GM19438 (cell line): ENCODE data around the gene KDM6B.
A peak's percentile ranks its signal among the peaks of the same experiment; 100 is the strongest.
"Not testable (repeated sequence)": the region's sequence is repeated elsewhere in the genome, so short reads cannot be mapped to it uniquely, and the experiment has no call there.

Experiments used
- ATAC-seq: cut with Tn5 transposase; IDR thresholded peaks from one replicate; pipeline ENCODE4 v1.9.1; 2021; ENCODE audit warnings: low read depth; ENCODE audit not compliant: unreplicated experiment

Gene KDM6B

DNA sequence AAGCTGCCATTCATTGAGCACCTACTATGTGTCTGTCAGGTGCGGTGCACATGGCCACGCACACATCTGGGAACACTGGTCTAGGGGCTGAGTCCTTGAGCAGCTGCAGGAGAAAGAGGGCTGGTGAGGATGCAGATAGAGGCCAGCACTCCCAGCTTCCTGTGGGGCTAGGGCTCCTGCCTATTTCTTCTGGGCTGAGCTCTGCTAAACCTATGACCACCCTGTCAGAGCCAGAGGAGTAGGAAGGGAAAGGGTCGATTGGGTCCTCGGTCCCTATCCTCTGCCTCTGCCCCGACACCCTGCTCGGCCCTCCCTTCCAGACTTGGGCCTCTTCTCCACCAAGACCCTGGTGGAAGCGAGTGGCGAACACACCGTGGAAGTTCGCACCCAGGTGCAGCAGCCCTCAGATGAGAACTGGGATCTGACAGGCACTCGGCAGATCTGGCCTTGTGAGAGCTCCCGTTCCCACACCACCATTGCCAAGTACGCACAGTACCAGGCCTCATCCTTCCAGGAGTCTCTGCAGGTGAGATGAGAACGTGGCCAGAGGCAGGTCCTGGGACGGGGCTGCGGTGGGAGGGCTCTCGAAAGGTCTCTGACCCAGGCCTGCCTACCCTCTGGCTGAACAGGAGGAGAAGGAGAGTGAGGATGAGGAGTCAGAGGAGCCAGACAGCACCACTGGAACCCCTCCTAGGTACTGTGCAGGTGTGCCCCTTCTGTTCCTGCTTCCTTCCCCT lies 16.9 kb downstream of the KDM6B start:
- no peak for ATAC-seq

DNA sequence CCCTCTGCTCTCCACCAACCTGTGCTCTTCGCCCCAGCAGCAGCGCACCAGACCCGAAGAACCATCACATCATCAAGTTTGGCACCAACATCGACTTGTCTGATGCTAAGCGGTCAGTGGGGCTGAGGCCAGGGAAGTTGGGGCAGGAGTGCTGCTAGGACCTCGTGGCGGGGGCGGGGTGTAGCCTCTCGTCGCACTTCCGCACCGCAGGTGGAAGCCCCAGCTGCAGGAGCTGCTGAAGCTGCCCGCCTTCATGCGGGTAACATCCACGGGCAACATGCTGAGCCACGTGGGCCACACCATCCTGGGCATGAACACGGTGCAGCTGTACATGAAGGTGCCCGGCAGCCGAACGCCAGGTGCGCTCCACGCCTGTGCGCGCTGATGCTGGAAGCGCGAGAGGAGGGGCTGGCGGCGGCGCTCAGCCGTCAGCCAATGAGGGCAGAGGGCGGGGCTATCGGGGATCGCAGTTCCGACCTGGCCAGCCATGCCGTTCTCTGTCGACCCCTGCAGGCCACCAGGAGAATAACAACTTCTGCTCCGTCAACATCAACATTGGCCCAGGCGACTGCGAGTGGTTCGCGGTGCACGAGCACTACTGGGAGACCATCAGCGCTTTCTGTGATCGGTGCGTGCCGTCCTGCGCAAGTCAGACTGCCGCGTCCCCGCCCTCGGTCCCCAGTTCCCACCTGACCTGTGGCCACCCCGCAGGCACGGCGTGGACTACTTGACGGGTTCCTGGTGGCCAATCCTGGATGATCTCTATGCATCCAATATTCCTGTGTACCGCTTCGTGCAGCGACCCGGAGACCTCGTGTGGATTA lies 17.6 kb downstream of the KDM6B start:
- ATAC-seq = no peak

DNA sequence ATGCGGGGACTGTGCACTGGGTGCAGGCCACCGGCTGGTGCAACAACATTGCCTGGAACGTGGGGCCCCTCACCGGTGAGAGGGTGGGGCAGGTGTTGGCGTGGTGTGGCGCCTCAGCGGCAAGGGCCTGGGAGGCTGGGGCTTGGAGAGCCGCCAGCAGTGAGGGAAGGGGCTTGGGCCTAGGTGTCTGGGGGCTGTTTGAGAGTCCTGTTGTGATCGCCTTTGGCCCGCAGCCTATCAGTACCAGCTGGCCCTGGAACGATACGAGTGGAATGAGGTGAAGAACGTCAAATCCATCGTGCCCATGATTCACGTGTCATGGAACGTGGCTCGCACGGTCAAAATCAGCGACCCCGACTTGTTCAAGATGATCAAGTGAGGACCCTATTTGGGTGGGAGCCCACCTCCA lies 18.2 kb downstream of the KDM6B start:
- ATAC-seq = no peak

DNA sequence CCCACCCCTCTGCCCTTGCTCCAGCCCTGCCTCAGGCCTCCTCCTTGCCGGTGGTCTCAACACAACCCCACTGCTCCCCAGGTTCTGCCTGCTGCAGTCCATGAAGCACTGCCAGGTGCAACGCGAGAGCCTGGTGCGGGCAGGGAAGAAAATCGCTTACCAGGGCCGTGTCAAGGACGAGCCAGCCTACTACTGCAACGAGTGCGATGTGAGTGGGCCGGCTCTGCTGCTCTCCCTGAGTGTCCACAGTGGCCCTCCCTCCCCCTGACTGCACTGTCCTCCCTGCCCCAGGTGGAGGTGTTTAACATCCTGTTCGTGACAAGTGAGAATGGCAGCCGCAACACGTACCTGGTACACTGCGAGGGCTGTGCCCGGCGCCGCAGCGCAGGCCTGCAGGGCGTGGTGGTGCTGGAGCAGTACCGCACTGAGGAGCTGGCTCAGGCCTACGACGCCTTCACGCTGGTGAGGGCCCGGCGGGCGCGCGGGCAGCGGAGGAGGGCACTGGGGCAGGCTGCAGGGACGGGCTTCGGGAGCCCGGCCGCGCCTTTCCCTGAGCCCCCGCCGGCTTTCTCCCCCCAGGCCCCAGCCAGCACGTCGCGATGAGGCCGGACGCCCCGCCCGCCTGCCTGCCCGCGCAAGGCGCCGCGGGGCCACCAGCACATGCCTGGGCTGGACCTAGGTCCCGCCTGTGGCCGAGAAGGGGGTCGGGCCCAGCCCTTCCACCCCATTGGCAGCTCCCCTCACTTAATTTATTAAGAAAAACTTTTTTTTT lies 19.1 kb downstream of the KDM6B start:
- ATAC-seq = no peak

DNA sequence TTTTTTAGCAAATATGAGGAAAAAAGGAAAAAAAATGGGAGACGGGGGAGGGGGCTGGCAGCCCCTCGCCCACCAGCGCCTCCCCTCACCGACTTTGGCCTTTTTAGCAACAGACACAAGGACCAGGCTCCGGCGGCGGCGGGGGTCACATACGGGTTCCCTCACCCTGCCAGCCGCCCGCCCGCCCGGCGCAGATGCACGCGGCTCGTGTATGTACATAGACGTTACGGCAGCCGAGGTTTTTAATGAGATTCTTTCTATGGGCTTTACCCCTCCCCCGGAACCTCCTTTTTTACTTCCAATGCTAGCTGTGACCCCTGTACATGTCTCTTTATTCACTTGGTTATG lies 19.6 kb downstream of the KDM6B start:
- no peak for ATAC-seq

DNA sequence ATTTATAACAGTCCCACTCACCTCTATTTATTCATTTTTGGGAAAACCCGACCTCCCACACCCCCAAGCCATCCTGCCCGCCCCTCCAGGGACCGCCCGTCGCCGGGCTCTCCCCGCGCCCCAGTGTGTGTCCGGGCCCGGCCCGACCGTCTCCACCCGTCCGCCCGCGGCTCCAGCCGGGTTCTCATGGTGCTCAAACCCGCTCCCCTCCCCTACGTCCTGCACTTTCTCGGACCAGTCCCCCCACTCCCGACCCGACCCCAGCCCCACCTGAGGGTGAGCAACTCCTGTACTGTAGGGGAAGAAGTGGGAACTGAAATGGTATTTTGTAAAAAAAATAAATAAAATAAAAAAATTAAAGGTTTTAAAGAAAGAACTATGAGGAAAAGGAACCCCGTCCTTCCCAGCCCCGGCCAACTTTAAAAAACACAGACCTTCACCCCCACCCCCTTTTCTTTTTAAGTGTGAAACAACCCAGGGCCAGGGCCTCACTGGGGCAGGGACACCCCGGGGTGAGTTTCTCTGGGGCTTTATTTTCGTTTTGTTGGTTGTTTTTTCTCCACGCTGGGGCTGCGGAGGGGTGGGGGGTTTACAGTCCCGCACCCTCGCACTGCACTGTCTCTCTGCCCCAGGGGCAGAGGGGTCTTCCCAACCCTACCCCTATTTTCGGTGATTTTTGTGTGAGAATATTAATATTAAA lies 20.2 kb downstream of the KDM6B start:
- no peak for ATAC-seq

DNA sequence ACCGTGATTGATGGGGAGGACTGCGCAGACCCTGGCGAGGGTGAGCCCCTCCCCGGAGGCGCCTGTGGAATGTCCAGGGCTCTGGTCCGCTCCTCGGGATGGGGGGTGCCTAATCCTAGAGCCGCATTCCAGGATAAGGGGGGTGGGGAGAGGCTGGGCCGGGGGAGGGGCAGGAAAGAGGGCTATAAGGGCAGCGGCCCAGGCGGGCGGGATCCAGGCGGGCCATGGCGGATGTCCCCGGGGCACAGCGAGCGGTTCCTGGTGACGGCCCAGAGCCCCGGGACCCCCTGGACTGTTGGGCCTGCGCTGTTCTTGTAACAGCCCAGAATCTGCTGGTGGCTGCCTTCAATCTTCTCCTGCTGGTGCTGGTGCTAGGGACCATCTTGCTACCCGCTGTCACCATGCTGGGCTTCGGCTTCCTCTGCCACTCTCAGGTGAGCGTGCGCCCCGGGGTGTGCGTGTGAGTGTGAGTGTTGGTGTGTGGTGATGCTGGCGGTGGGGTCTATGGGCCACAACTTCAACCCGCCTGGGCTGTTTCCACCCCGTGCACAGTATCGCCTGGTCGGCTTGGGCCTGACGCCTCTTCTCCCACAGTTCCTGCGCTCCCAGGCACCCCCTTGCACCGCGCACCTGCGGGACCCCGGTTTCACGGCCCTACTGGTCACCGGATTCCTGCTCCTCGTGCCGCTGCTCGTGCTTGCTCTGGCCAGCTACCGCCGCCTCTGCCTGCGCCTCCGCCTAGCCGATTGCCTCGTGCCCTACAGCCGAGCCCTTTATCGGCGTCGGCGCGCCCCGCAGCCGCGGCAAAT lies 21.0 kb downstream of the KDM6B start, which contains the start of gene TMEM88:
TMEM88 (plus strand) TSS at position 216 of the 809 bp plus-strand sequence; CDS start at position 225, 9 bp downstream.
- no peak for ATAC-seq

DNA sequence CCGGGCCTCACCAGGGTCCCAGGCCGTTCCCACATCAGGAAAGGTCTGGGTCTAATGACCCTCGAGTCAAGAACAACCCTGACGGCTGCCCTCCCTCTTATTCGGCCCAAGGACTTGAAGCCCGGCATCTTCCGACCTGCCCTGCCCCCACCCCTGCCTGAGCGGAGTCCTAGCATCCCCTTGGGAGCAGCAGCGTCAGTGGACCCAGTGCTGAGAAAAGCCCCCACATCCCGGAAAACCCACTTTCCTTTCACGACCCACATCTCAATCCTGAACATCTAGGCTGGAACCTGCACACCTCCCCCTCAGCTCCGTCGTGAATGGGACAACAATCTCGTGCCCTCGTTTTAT lies 21.6 kb downstream of the KDM6B start:
- no peak for ATAC-seq

DNA sequence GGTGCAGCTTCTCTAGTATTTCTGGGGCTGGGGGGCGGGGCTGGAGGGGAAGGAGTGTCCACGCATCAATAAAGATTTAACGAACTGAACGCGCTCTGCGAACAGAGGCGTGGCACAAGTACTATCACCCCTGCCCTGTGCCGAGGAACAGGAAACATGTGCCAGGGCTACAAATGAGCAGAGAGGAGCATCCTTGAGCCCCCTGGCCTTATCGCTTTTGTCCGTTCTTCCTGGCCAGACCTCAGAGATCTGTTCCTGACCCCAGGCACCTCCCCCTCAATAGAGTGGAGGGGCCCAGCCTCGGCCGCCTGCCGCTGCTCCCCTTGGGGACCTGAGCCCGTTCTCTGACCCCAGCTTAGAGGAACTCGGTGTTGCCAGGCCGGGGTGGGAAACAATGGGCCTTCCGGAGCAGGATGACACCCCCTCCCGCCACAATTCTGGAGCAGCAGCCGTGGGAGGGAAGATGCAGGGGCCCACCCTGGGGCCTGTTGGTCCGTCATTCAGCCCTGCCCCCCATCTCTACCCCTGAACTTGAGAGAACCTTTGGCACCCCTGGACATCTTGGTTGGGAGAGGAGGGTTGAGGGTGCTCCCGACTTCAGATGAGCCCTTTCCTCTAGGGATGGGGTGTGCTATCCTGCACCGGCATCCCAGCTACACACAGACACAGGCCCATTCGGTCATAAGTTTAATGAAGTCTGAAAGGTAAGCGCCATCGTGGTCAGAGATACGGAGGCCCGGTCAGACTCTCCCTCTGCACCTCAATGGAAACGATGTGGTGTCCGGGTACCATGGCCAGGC lies 22.2 kb downstream of the KDM6B start:
- no peak for ATAC-seq

DNA sequence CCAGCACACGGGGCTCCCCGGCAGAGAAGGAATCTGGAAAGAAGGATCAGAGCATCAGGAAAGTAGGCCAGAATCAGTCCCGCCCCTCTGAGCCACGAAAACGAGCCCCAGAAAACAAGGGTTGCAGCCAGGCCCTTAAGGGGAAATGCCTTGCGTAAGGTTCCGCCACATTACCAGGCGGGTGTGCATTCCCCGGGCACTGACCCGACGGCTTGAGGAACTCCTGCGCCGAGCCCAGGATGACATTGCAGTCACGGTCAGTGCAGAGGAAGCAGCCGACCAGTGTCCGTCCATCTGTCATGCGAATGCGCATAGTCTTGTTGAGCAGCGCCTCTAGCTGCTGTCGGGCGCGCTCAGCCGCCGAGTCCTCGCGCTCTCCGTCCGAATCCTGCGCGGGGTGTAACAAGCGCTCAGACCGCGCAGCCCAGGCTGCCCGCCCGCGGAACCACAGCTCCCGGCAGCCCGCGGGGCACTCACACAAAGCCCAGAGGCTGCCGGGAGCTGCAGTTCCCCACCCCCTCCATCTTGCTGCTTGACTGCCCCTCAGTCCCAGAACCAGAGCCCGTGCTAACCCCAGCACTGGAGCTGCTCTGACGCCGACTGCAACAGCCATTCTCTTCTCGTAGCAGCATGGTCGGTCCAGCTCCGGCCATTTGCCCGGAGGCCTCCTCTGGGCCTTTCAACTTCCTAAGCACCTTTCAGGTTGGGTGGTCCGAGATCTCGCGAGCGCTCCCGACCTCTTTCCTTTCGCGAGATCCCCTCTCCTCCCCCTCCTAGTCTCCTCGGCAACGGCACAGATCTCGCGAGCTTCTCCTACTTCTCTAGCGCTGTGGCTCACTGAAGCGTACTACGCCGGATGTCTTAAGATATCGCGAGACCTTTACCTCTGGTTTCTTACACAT lies 23.0 kb downstream of the KDM6B start, which contains the start of gene NAA38:
NAA38 (minus strand) TSS at position 749 of the 902 bp plus-strand sequence; CDS start at position 653, 96 bp downstream.
- ATAC-seq = peak; percentile 75

DNA sequence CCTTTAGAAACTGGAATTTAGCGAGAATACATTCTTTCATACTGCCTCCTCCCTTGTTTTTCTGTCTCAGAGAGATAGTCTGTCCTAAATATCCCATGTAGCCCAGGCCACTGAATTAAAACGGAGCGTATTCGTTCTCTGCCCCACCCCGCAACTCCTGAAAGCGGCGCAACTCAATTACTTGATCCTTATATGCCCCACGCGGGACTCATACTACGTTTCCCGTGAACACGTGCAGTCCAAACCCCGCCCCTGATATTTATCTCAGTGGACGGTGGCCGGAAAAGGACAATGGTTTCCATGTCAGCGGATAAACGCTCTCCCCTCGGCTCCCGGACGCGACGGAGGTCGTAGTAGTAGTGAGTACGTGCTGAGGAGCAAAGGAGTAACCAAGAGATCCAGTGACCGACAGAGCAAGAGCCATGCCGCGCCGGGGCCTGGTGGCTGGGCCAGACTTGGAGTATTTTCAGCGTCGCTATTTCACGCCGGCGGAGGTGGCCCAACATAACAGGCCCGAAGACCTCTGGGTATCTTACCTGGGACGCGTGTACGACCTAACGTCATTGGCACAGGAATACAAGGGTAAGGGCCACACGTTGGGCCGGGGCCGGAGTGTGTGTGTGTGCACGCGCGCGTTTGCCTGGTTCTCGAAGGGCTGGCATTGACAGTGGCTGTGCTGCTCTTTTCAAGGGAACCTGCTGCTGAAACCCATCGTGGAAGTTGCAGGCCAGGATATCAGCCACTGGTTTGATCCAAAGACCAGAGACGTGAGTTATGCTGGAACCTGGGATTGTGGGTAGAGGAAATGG lies 23.9 kb downstream of the KDM6B start, which contains the start of gene CYB5D1:
CYB5D1 (plus strand) TSS at position 291 of the 809 bp plus-strand sequence; CDS start at position 423, 132 bp downstream.
- ATAC-seq = peak; percentile 31

DNA sequence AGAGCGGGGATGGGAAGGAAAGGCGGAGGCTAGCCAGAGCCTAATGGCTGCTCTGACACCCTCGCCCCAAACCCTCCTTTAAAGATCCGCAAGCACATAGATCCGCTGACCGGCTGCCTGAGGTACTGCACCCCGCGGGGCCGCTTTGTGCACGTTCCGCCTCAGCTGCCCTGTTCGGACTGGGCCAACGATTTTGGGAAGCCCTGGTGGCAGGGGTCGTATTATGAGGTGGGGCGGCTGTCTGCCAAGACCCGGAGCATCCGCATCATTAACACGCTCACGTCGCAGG lies 24.4 kb downstream of the KDM6B start:
- ATAC-seq = no peak

DNA sequence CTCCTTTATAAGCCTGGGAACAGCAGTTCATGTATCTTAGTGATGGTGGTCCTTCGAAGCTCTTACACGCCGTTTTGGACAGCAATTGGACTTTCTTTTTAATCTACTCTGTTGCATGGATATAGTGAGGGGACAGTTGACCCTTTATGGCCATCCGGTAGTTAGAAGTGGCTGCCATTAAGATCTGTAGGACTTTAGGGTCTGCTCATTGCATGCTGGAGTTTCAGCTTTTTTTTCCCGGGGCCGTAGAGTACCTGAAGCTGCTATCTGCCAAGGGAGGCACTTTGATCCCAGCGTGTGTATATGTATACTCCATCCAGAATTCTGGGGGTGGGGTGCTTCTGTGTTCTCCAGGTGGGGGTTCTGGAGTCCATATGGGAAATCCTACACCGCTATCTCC lies 25.0 kb downstream of the KDM6B start:
- ATAC-seq = no peak

DNA sequence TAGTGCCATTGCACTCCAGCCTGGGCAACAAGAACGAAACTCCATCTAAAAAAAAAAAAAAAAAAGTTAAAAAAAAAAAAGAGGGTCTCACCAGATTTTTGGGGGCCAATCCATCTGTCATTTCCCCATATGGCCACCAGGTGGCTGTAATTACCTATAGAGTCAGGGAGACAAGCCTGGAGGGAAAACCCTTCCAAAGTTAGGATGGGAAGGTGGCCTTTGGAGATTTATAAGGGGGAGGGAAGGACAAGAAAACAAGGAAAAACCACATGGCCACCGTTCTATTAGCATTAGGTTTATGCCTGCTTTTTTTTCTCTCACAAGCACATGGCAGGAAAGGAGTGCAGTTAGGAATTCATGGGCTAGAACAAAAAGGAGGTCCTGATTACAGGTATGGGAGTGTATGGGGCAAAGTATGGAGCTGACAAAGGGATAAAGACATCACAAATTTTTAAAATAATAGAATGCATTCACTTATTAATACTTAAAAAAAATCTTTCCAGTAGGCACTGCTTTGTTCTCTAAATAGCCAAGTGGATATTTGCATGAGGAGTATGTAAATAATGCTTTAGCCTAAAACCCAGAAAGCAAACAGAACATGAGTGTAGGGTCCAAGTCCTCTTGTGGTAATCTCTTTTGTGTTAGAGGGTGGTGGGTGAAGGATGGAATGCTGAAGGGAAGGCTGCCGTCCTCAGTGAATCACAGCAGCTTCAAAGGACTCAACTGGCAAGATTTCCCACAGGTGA lies 28.8 kb downstream of the KDM6B start:
- ATAC-seq = no peak

DNA sequence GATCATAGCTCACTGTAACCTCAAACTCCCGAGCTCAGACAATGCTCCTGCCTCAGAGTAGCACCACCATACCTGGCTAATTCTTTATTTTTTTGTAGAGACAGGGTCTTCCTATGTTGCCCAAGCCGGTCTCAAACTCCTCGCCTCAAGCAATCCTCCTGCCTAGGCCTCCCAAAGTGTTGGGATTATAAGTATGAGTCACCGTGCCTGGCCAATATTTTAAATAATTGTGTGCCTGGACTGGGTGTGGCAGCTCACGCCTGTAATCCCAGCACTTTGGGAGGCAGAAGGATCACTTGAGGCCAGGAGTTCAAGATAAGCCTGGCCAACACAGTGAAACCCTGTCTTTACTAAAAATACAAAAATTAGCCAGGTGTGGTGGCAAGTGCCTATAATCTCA lies 30.4 kb downstream of the KDM6B start:
- ATAC-seq = not testable (repeated sequence)

DNA sequence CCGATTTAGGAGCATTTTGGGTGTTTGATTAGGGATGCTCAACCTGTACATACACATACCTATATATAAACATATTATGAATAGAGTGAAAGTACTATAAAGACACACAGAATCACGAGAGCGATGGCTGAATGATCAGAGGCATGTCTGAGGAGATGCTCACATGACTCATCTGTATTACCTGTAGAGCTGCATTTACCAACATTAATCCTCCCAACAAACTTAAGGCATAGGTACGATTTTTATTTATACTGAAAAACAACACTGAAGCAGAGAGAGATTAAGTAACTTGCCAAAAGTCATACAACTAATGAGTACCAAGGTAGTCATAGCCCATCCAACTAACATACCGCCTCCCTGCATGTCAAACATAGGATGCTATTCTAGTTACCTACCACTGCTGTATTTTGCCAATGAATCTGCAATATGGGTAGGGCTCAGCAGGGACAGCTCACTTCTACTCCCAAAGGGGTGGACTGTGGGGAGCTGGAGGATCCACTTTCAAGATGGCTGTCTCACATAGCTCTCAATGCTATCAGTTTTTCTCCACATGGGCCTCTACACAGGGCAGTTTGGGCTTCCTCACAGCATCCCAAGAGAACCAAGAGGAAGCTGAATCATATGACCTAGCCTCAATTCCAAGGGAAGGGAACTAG lies 31.1 kb downstream of the KDM6B start:
- ATAC-seq = no peak
